DOHH2 (cell line): ENCODE results near the gene PRRC2A.

Experiments
- EZH2phosphoT487 ChIP-seq: fragments of 200-600 bp; sonication (generic); IDR thresholded peaks from 2 replicates; pipeline ENCODE4 v1.6.1; 2017; ENCODE audit warnings: borderline replicate concordance, mild to moderate bottlenecking, antibody characterized with exemption, low read length, moderate library complexity, mixed read lengths
- TF ChIP-seq, protein P1 (sequence below): fragments of 200-600 bp; sonication (generic); IDR thresholded peaks from one replicate; pipeline ENCODE4 v1.5.1; 2014; ENCODE audit warnings: antibody characterized with exemption, mild to moderate bottlenecking, low read depth, low read length; ENCODE audit not compliant: poor library complexity, severe bottlenecking

- TF ChIP-seq, protein P1, sequence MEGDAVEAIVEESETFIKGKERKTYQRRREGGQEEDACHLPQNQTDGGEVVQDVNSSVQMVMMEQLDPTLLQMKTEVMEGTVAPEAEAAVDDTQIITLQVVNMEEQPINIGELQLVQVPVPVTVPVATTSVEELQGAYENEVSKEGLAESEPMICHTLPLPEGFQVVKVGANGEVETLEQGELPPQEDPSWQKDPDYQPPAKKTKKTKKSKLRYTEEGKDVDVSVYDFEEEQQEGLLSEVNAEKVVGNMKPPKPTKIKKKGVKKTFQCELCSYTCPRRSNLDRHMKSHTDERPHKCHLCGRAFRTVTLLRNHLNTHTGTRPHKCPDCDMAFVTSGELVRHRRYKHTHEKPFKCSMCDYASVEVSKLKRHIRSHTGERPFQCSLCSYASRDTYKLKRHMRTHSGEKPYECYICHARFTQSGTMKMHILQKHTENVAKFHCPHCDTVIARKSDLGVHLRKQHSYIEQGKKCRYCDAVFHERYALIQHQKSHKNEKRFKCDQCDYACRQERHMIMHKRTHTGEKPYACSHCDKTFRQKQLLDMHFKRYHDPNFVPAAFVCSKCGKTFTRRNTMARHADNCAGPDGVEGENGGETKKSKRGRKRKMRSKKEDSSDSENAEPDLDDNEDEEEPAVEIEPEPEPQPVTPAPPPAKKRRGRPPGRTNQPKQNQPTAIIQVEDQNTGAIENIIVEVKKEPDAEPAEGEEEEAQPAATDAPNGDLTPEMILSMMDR, result no peak
- TF ChIP-seq EZH2phosphoT487, result no peak
These were observed 11.9 kb downstream of the PRRC2A start for GRCh38 chr6:31632279-31632946.
